PC-3 (cell line): ENCODE results near the gene RPL36A.

Experiments used
- EZH2 ChIP-seq: fragments of 300-600 bp; sonication (generic); IDR thresholded peaks from one replicate; pipeline ENCODE4 v1.6.1; 2017; ENCODE audit warnings: antibody characterized with exemption, mild to moderate bottlenecking, low read length; ENCODE audit not compliant: unreplicated experiment
- EZH2phosphoT487 ChIP-seq: fragments of 300-600 bp; sonication (generic); IDR thresholded peaks from 2 replicates; pipeline ENCODE4 v1.6.1; 2018; ENCODE audit warnings: mild to moderate bottlenecking, antibody characterized with exemption, low read length, borderline replicate concordance
- TF ChIP-seq, protein P1 (sequence below): fragments of 300-600 bp; sonication (generic); conservative IDR thresholded peaks from 2 replicates; pipeline ENCODE4 v1.5.1; 2017; ENCODE audit warnings: antibody characterized with exemption, low read depth, mild to moderate bottlenecking, low read length

DNA sequence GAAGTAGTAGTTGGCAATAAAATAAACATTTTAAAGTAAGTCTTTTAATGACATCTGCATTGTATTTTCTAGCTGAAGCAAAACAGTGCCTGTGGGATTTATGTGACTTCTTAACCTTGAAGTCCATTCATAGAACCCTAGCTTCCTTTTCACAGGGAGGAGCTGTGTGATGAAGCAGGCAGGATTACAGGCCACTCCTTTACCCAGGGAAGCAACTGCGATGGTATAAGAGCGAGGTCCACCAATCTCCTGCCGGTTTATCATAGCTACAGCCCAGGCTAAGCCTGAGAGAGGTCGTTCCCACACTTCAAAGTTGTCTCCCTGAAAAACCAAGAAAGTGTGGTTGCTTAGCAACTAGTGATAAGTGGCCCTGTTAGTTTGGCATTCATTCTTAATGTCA, 7.0 kb downstream of the RPL36A start:
- TF ChIP-seq EZH2: no peak
- no peak for TF ChIP-seq EZH2phosphoT487
- TF ChIP-seq, protein P1, sequence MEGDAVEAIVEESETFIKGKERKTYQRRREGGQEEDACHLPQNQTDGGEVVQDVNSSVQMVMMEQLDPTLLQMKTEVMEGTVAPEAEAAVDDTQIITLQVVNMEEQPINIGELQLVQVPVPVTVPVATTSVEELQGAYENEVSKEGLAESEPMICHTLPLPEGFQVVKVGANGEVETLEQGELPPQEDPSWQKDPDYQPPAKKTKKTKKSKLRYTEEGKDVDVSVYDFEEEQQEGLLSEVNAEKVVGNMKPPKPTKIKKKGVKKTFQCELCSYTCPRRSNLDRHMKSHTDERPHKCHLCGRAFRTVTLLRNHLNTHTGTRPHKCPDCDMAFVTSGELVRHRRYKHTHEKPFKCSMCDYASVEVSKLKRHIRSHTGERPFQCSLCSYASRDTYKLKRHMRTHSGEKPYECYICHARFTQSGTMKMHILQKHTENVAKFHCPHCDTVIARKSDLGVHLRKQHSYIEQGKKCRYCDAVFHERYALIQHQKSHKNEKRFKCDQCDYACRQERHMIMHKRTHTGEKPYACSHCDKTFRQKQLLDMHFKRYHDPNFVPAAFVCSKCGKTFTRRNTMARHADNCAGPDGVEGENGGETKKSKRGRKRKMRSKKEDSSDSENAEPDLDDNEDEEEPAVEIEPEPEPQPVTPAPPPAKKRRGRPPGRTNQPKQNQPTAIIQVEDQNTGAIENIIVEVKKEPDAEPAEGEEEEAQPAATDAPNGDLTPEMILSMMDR: no peak
